ENCODE results near the gene TMPRSS13. TPM values are rescaled to one million over a fixed set of nuclear protein-coding genes. Genes with fewer than 3 reads are reported as not detected.

Gene TMPRSS13
- polyA plus RNA-seq, 1 donor, result 3.6 TPM

DNA sequence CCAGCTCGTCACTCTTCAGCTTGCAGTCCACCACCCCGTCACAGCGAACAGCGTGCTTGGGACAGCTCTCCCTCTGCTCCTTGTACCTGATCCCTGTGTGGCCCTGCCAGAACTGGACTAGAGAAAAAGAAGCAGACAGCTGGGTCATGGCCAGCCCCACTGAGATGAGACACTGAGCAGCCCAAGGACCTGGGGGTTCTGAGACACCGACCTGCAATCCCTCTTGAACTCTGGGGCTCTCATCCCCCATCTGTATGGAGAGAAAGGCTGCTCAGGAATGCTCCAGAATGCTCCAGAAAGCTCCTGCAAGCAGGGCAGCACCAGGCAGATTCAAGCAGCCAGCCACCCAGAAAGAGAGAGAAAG is 14.8 kb downstream of the TMPRSS13 start:
- no peak for DNase-seq
- WGBS (ENCODE audit: insufficient coverage, low lambda C conversion rate), result no CpG with 5 or more reads among the region's 5 CpGs
- Histone ChIP-seq H3K27me3 (ENCODE audit: control insufficient read depth, insufficient read depth, low read length) (no peaks in the 10 kb centered on the region), H3K27ac (ENCODE audit: low read length) (peak overlapping the region; percentile 69), H3K36me3 (ENCODE audit: control insufficient read depth, insufficient read depth, low read length) (no peaks in the 10 kb centered on the region), H3K4me3 (ENCODE audit: low read length) (no peak overlapping the region), H3K4me1 (ENCODE audit: control insufficient read depth, insufficient read depth, low read length) (peaks cover 68% of the 10 kb centered on the region), H3K9me3 (ENCODE audit: control insufficient read depth, low read depth, low read length) (no peaks in the 10 kb centered on the region)

DNA sequence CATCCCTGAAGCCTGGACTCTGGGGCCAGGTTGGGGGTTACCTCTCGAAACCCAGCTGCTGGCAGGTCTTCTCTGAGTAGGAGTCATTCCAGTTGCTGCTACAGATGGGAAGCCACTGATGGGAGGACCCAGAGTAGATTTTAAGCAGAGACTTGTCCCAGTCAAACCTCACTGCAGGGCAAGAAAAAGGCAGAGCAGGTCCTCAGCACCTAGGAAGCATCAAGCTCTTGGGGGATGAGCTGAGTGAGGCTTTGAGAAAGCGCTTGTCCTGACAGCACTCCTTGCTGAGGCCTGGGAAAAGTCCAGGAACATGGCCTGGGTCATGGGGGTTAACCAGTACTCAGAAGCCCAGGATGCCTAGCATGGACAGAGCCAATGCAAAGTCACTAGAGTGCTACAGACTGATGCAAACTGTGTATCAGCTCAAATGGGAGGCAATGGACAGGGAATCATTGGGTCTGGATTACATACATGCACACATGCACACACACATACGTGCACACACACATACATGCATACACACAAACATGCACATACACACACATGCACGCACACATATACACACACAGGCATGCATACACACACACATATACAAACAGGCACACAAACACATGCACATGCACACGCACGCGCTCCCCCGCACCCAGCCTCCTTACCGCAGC is 15.3 kb downstream of the TMPRSS13 start:
- Histone ChIP-seq H3K27me3 (ENCODE audit: control insufficient read depth, insufficient read depth, low read length) (no peaks in the 10 kb centered on the region), H3K27ac (ENCODE audit: low read length) (no peak overlapping the region), H3K36me3 (ENCODE audit: control insufficient read depth, insufficient read depth, low read length) (no peaks in the 10 kb centered on the region), H3K9me3 (ENCODE audit: control insufficient read depth, low read depth, low read length) (no peaks in the 10 kb centered on the region), H3K4me1 (ENCODE audit: control insufficient read depth, insufficient read depth, low read length) (peaks cover 66% of the 10 kb centered on the region), H3K4me3 (ENCODE audit: low read length) (no peak overlapping the region)
- DNase-seq, result no peak
- no CpG with 5 or more reads among the region's 9 CpGs for WGBS (ENCODE audit: insufficient coverage, low lambda C conversion rate)

DNA sequence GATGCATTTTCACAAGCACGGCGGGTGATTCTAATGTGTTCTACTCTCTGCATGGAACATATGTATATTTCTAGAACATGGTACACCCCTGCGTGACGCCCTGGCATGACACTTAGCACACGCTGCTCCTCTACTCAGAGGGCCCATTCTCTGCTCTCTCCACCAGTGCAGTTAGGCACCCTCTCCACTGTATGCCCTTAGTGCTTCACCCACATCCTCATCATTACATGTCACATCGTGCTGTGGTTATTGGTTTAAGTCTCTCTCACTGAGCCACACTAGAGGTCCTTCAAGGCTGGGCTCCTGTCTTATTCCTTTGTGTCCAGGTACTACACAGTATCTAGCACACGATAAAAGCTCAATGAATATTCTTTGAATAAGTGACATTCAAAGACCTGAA is 16.7 kb downstream of the TMPRSS13 start:
- Histone ChIP-seq H3K36me3 (ENCODE audit: control insufficient read depth, insufficient read depth, low read length) (no peaks in the 10 kb centered on the region), H3K9me3 (ENCODE audit: control insufficient read depth, low read depth, low read length) (no peaks in the 10 kb centered on the region), H3K4me3 (ENCODE audit: low read length) (no peak overlapping the region), H3K4me1 (ENCODE audit: control insufficient read depth, insufficient read depth, low read length) (peaks cover 76% of the 10 kb centered on the region), H3K27ac (ENCODE audit: low read length) (no peak overlapping the region), H3K27me3 (ENCODE audit: control insufficient read depth, insufficient read depth, low read length) (no peaks in the 10 kb centered on the region)
- DNase-seq, result no peak
- WGBS (ENCODE audit: insufficient coverage, low lambda C conversion rate), result 100% methylated on average over 1 of the region's 7 CpGs

DNA sequence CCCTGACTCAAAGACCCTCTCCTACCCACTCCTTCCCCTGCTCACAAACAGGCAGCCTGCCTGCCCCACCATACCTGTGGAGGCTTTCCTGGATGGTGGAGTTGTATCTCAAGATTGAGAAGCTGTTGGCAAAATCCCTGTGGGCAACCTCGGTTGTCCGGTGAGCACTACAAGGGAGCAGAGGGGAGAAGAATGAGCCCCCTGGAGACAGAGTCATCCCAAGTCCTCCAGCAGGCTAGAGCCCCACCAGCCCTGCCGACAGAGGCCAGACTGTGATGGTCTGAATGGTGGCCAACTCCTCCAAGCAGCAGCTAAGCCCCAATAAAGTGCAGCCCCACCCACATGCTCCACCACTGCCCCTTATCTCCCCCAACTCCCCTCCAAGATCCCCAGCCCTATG is 17.5 kb downstream of the TMPRSS13 start:
- no peak for DNase-seq
- no peaks in the 10 kb centered on the region for H3K36me3 ChIP-seq (ENCODE audit: control insufficient read depth, insufficient read depth, low read length)
- no peak overlapping the region for H3K27ac ChIP-seq (ENCODE audit: low read length)
- H3K4me1 ChIP-seq (ENCODE audit: control insufficient read depth, insufficient read depth, low read length), result peaks cover 77% of the 10 kb centered on the region
- H3K4me3 ChIP-seq (ENCODE audit: low read length), result no peak overlapping the region
- H3K27me3 ChIP-seq (ENCODE audit: control insufficient read depth, insufficient read depth, low read length), result no peaks in the 10 kb centered on the region
- WGBS (ENCODE audit: insufficient coverage, low lambda C conversion rate), result no CpG with 5 or more reads among the region's 3 CpGs
- no peaks in the 10 kb centered on the region for H3K9me3 ChIP-seq (ENCODE audit: control insufficient read depth, low read depth, low read length)

DNA sequence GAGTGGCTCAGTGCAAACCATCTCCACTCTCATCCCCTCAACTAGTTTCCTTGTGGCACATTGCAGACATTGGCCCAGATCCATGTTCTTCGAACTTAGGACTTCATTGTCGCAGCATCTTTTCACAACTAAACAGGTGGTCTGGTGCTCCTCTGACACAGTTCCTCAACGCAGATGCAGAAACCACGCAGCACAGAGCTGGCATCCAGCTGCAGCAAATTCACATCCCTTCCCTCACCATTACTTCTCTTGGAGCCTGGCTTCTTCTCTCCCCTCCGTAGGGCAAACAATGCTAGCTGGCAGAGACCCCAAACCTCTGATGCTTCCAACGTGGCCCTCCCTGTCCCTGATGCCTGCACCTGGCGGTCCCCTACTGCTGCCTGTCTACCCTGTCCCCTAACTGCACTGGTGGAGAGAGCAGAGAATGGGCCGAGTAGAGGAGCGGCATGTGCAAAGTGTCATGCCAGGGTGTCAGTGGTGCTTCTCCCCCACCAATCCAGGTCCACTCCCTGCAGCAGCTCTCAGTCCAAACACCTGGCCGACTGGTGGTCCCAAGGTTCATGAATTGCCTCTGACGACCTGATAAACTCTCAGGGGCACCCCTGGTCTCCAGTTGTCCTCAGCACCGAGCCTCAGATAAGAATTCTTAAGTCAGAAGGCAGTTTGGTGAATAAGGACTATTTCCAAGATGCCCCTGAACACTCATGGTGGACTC is 18.1 kb downstream of the TMPRSS13 start:
- Histone ChIP-seq H3K36me3 (ENCODE audit: control insufficient read depth, insufficient read depth, low read length) (no peaks in the 10 kb centered on the region), H3K4me1 (ENCODE audit: control insufficient read depth, insufficient read depth, low read length) (peaks cover 76% of the 10 kb centered on the region), H3K4me3 (ENCODE audit: low read length) (no peak overlapping the region), H3K27me3 (ENCODE audit: control insufficient read depth, insufficient read depth, low read length) (no peaks in the 10 kb centered on the region), H3K9me3 (ENCODE audit: control insufficient read depth, low read depth, low read length) (no peaks in the 10 kb centered on the region), H3K27ac (ENCODE audit: low read length) (peak overlapping the region; percentile 84)
- WGBS (ENCODE audit: insufficient coverage, low lambda C conversion rate), result no CpG with 5 or more reads among the region's 12 CpGs
- no peak for DNase-seq

DNA sequence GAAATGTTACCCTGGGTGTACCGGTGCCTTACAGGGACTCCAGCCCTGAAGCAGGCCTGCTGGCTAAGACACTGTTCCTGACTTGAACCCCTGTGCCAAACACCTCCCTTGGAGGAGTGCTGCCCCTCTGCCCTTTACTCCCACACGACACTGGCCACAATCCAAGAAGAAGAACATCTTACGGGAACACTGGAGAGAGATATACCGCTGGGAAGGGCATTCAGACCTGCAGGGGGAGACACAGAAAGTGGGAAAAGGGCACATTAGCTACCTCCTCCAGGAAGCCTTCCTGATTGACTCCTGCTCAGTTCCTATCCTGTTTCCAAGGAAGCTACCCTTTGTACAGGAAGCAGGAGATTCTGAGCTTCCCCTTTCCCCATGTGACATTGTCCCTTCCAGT is 18.7 kb downstream of the TMPRSS13 start:
- peak in 1 of 2 donors; percentile 14 for DNase-seq
- H3K36me3 ChIP-seq (ENCODE audit: control insufficient read depth, insufficient read depth, low read length), result no peaks in the 10 kb centered on the region
- H3K4me3 ChIP-seq (ENCODE audit: low read length), result no peak overlapping the region
- peaks cover 70% of the 10 kb centered on the region for H3K4me1 ChIP-seq (ENCODE audit: control insufficient read depth, insufficient read depth, low read length)
- H3K27me3 ChIP-seq (ENCODE audit: control insufficient read depth, insufficient read depth, low read length), result no peaks in the 10 kb centered on the region
- H3K9me3 ChIP-seq (ENCODE audit: control insufficient read depth, low read depth, low read length), result no peaks in the 10 kb centered on the region
- peak overlapping the region; percentile 84 for H3K27ac ChIP-seq (ENCODE audit: low read length)
- WGBS (ENCODE audit: insufficient coverage, low lambda C conversion rate), result no CpG with 5 or more reads among the region's 4 CpGs

DNA sequence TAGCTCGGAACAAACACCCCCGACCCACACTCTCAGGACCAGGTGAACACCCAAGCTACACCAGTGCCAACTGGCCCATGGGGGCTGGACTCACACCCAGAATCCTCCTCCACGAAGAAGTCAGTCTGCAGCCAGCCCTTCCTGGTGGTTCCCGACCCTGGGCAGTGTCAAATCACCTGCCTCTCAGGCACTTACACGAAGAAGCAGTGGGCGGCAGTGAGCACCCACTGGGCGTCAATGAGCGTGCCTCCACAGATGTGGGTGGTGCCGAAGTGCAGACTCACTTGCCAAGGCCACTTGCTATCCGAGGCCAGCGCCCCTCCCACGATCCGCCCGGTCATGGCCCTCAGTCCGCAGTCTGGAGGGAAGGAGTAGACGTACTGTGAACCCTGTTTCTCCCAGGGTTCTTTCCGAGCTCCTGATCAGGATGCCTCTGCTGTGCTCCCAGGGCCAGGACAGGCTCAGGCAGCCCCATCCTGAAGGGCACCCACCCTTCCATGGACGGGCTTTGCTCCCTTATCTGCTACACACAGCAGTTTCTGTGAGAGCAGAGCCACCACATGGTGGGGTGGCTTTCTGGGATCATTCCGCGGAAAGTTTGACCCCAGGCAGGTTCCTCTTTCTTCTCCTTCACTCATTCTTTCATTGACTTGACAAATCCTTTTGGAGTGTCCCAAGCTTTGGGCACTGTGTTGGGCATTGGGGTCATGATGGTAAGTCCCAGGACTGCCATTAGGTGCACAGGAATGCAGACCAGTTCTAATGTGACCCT is 19.4 kb downstream of the TMPRSS13 start:
- no CpG with 5 or more reads among the region's 20 CpGs for WGBS (ENCODE audit: insufficient coverage, low lambda C conversion rate)
- no peak overlapping the region for H3K4me3 ChIP-seq (ENCODE audit: low read length)
- H3K36me3 ChIP-seq (ENCODE audit: control insufficient read depth, insufficient read depth, low read length), result no peaks in the 10 kb centered on the region
- no peaks in the 10 kb centered on the region for H3K9me3 ChIP-seq (ENCODE audit: control insufficient read depth, low read depth, low read length)
- H3K4me1 ChIP-seq (ENCODE audit: control insufficient read depth, insufficient read depth, low read length), result peaks cover 63% of the 10 kb centered on the region
- no peaks in the 10 kb centered on the region for H3K27me3 ChIP-seq (ENCODE audit: control insufficient read depth, insufficient read depth, low read length)
- H3K27ac ChIP-seq (ENCODE audit: low read length), result peak overlapping the region; percentile 84
- DNase-seq, result peak; percentile 75 to 83

DNA sequence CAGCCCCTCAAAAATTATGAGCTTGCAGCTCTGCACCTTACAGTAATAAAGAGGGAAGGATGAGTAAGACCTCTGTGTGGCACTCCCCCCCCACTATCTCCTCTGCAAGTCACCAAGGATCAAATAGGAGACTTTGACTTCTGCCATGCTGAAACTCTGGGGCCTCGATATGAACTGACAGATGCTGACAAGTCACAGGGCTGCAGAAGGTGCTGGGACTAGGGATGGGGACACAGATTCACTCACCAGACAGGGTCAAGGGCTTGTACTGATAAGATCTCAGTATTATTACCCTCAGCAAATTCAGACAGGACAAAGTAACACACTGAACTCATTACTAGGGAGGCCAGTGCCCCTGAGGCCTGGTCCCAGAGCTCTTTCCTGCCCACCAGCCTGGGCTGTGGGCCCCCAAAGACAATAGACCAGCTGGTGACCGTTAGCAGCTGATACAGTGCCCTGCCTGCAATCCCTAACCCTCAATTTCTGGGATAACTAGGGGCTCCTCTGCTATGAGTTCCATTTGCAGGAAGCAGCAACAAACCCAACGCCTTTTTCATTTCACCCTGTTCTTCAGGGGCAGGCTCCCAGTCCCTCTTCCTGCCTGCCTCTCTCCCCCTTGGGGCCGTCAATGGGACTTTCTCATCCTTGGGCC is 20.1 kb downstream of the TMPRSS13 start:
- WGBS (ENCODE audit: insufficient coverage, low lambda C conversion rate), result 90% methylated on average over 2 of the region's 4 CpGs
- Histone ChIP-seq H3K27ac (ENCODE audit: low read length) (peak overlapping the region; percentile 98), H3K36me3 (ENCODE audit: control insufficient read depth, insufficient read depth, low read length) (no peaks in the 10 kb centered on the region), H3K9me3 (ENCODE audit: control insufficient read depth, low read depth, low read length) (no peaks in the 10 kb centered on the region), H3K4me1 (ENCODE audit: control insufficient read depth, insufficient read depth, low read length) (peaks cover 56% of the 10 kb centered on the region), H3K27me3 (ENCODE audit: control insufficient read depth, insufficient read depth, low read length) (no peaks in the 10 kb centered on the region), H3K4me3 (ENCODE audit: low read length) (peak overlapping the region; percentile 59)
- peak; percentile 89 to 95 for DNase-seq

DNA sequence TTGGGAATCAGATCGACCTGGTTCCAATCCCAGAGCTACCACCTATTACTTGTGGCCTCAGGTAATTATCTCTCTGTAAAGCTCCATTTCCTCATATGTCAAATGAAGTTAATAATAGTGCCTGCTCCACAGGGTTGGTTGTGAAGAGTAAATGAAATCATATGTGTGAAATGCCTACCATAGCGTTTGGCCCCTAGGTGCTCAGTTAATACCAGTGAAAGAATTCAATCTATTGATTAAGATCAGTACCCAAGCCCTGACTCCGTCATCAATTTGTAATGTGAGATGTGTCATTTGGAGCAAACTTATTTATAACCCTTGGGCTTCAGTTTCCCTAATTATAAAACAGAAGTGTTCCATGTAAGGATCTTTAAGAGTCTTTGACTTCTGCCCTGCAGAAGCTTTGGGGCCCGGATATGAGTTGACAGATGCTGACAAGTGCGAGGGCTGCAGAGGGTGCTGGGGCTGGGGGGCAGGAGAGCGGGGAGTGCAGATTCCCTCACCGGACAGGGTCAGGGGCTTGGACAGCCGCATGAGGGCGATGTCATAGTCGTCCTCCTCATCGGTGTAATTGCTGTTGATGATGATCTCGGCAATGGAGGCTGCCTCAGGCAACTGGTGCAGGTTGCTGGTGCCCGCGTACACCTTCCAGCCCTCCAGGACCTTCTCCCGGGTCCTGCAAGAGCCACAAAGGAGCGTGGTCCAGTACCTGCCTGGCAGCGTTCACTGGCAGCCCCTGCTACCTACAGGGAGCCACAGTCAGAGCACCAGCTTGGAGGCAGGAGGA is 20.9 kb downstream of the TMPRSS13 start:
- DNase-seq, result peak in 1 of 2 donors; percentile 51
- H3K27me3 ChIP-seq (ENCODE audit: control insufficient read depth, insufficient read depth, low read length), result no peaks in the 10 kb centered on the region
- no CpG with 5 or more reads among the region's 17 CpGs for WGBS (ENCODE audit: insufficient coverage, low lambda C conversion rate)
- peaks cover 49% of the 10 kb centered on the region for H3K4me1 ChIP-seq (ENCODE audit: control insufficient read depth, insufficient read depth, low read length)
- no peaks in the 10 kb centered on the region for H3K9me3 ChIP-seq (ENCODE audit: control insufficient read depth, low read depth, low read length)
- peak overlapping the region; percentile 59 for H3K4me3 ChIP-seq (ENCODE audit: low read length)
- peak overlapping the region; percentile 98 for H3K27ac ChIP-seq (ENCODE audit: low read length)
- H3K36me3 ChIP-seq (ENCODE audit: control insufficient read depth, insufficient read depth, low read length), result no peaks in the 10 kb centered on the region
